GM12878 (cell line): ENCODE measurements around the gene ARHGAP6. TPM values are rescaled to one million over a fixed set of nuclear protein-coding genes. Genes with fewer than 3 reads are reported as not detected.

Source experiments
- ATF2 ChIP-seq: IDR thresholded peaks from 2 replicates; pipeline ENCODE4 v1.6.1; 2012; ENCODE audit warnings: low read length, inconsistent platforms
- BHLHE40 ChIP-seq, 2 experiments: fragments of 450-650 bp in 1 of 2; IDR thresholded peaks; 2 replicates each; pipeline ENCODE4 v1.6.1; 2011 to 2017; ENCODE audit warnings: low read depth in 2 of 2, borderline replicate concordance in 1 of 2, improper control_type of control experiment in 1 of 2, low read length in 1 of 2, mild to moderate bottlenecking in 1 of 2
- BRCA1 ChIP-seq: IDR thresholded peaks from 2 replicates; pipeline ENCODE4 v1.6.1; 2011; ENCODE audit warnings: low read depth, low read length, improper control_type of control experiment
- CBFB ChIP-seq: IDR thresholded peaks from 2 replicates; pipeline ENCODE4 v1.6.1; 2016; ENCODE audit warnings: antibody characterized with exemption, low read depth
- CREM ChIP-seq: IDR thresholded peaks from 2 replicates; pipeline ENCODE4 v1.6.1; 2014; ENCODE audit warnings: antibody characterized with exemption, low read depth
- CTCF ChIP-seq, 3 experiments: IDR thresholded peaks in 2 of 3; conservative IDR thresholded peaks in 1 of 3; 2 replicates each; pipeline ENCODE4 v1.5.1; 2011; ENCODE audit warnings: low read depth in 3 of 3, low read length in 3 of 3, mild to moderate bottlenecking in 3 of 3, control low read depth in 2 of 3, moderate library complexity in 2 of 3, inconsistent platforms in 1 of 3, mixed read lengths in 1 of 3; ENCODE audit not compliant: control insufficient read depth in 2 of 3, insufficient read depth in 1 of 3; ENCODE audit errors: extremely low read depth in 1 of 3
- EP300 ChIP-seq, 2 experiments: fragments of 150-350 bp in 1 of 2; IDR thresholded peaks; 2 replicates each; pipeline ENCODE4 v1.6.1; 2011 to 2012; ENCODE audit warnings: low read depth in 2 of 2, low read length in 2 of 2, borderline replicate concordance in 1 of 2, improper control_type of control experiment in 1 of 2, inconsistent platforms in 1 of 2; ENCODE audit not compliant: control insufficient read depth in 1 of 2
- GATAD2B ChIP-seq: fragments of 450-650 bp; conservative IDR thresholded peaks from 2 replicates; pipeline ENCODE4 v1.6.1; 2017; ENCODE audit warnings: low read depth, mild to moderate bottlenecking, moderate library complexity
- HDGF ChIP-seq: fragments of 450-650 bp; IDR thresholded peaks from 2 replicates; pipeline ENCODE4 v1.6.1; 2016; ENCODE audit warnings: antibody characterized with exemption
- IKZF1 ChIP-seq: fragments of 450-650 bp; conservative IDR thresholded peaks from 2 replicates; pipeline ENCODE4 v1.6.1; 2017; ENCODE audit warnings: antibody characterized with exemption, mild to moderate bottlenecking
- JUND ChIP-seq: IDR thresholded peaks from 2 replicates; pipeline ENCODE4 v1.6.1; 2012; ENCODE audit warnings: low read depth, mild to moderate bottlenecking, low read length, improper control_type of control experiment, moderate library complexity
- KDM1A ChIP-seq: fragments of 200-600 bp; sonication (generic); IDR thresholded peaks from 2 replicates; pipeline ENCODE4 v1.6.1; 2016; ENCODE audit warnings: borderline replicate concordance
- MEF2B ChIP-seq: fragments of 450-650 bp; IDR thresholded peaks from 2 replicates; pipeline ENCODE4 v1.6.1; 2018; ENCODE audit warnings: mild to moderate bottlenecking, moderate library complexity; ENCODE audit not compliant: partially characterized antibody, poor library complexity, severe bottlenecking
- NFXL1 ChIP-seq: fragments of 450-650 bp; IDR thresholded peaks from 2 replicates; pipeline ENCODE4 v1.6.1; 2017; ENCODE audit warnings: antibody characterized with exemption, mild to moderate bottlenecking, borderline replicate concordance
- NFYB ChIP-seq: IDR thresholded peaks from 2 replicates; pipeline ENCODE4 v1.6.1; 2011; ENCODE audit warnings: low read depth, mild to moderate bottlenecking, low read length, improper control_type of control experiment, moderate library complexity; ENCODE audit not compliant: insufficient read depth
- PAX5 ChIP-seq: IDR thresholded peaks from 2 replicates; pipeline ENCODE4 v1.6.1; 2011; ENCODE audit warnings: low read depth, low read length, borderline replicate concordance
- PAX8 ChIP-seq: fragments of 450-650 bp; IDR thresholded peaks from 2 replicates; pipeline ENCODE4 v1.6.1; 2017; ENCODE audit warnings: mild to moderate bottlenecking, moderate library complexity
- RAD21 ChIP-seq: IDR thresholded peaks from 2 replicates; pipeline ENCODE4 v1.6.1; 2011; ENCODE audit warnings: mild to moderate bottlenecking, low read depth, low read length, moderate library complexity; ENCODE audit not compliant: insufficient read depth
- RELB ChIP-seq: fragments of 450-650 bp; IDR thresholded peaks from 2 replicates; pipeline ENCODE4 v1.6.1; 2017; ENCODE audit warnings: low read depth, mild to moderate bottlenecking, moderate library complexity
- SMARCA5 ChIP-seq: fragments of 450-650 bp; IDR thresholded peaks from 2 replicates; pipeline ENCODE4 v1.6.1; 2017; ENCODE audit warnings: mild to moderate bottlenecking
- TCF12 ChIP-seq: IDR thresholded peaks from 2 replicates; pipeline ENCODE4 v1.6.1; 2011; ENCODE audit warnings: low read depth, mild to moderate bottlenecking, low read length
- TCF3 ChIP-seq: IDR thresholded peaks from 2 replicates; pipeline ENCODE4 v1.6.1; 2012; ENCODE audit warnings: low read depth, mild to moderate bottlenecking, low read length, borderline replicate concordance; ENCODE audit not compliant: insufficient read depth
- ZNF217 ChIP-seq: fragments of 450-650 bp; IDR thresholded peaks from 2 replicates; pipeline ENCODE4 v1.6.1; 2017; ENCODE audit warnings: antibody characterized with exemption, mild to moderate bottlenecking
- ZSCAN29 ChIP-seq: fragments of 450-650 bp; IDR thresholded peaks from 2 replicates; pipeline ENCODE4 v1.6.1; 2017; ENCODE audit warnings: mild to moderate bottlenecking, moderate library complexity
- polyA plus RNA-seq, 11 experiments: library from polyadenylated mRNA; depleted of rRNA in 4 of 11; unstranded in 6 of 11; stranded (reverse) in 5 of 11; fragments of >200 nt; fragmentation: Nextera tagmentation in 4 of 11; fragmentation: Illumina TruSeq in 1 of 11; extraction: Ambion mirVana in 4 of 11; extraction: Trizol in 1 of 11; gene quantifications; 1 replicate in 1 of 11; 2 replicates in 10 of 11; pipeline versions ENCODE4 v1.2.1 to v1.2.3, GENCODE V29; 2011 to 2016; ENCODE audit warnings: inconsistent platforms in 2 of 11, missing spikeins in 2 of 11, low read depth in 1 of 11
- total RNA-seq, 4 experiments: library from RNA; depleted of rRNA in 3 of 4; stranded (reverse); fragments of >200 nt in 3 of 4; fragmentation: Illumina TruSeq in 1 of 4; extraction: Trizol in 1 of 4; gene quantifications; 2 replicates each; pipeline versions ENCODE4 v1.2.1 to v1.2.3, GENCODE V29; 2013 to 2021

ARHGAP6 gene
- total and polyA plus RNA-seq, 10 of the 15 experiments (the other 5 are each of a cell fraction or from before 2014, with no cell fraction given) = 0.20 to 1.8 (median 0.76) TPM

- TF ChIP-seq CTCF (IDR thresholded peaks at IDR 0.05 in 2 of 3, conservative IDR thresholded peaks at IDR 0.05 in 1 of 3; ENCODE audit: control insufficient read depth in 2 of 3, extremely low read depth in 1 of 3, insufficient read depth in 1 of 3, low read depth in 3 of 3, low read length in 3 of 3) (peak; percentile 9 to 49 (median 25); a peak in 4 of 6 replicates), TCF3 (peak; percentile 96), MEF2B (peak; percentile 54), EP300 (IDR thresholded peaks at IDR 0.05; ENCODE audit: borderline replicate concordance in 1 of 2, control insufficient read depth in 1 of 2, low read depth in 2 of 2, low read length in 2 of 2) (peak in 1 of 2 experiments; percentile 48; a peak in 1 of 4 replicates), HDGF (peak; percentile 67; the same call in 1 of the 2 replicates), CREM (0 out of 2 replicates have a peak, but pooled peaks have one; percentile 12), BHLHE40 (IDR thresholded peaks at IDR 0.05; ENCODE audit: borderline replicate concordance in 1 of 2, low read depth in 2 of 2, low read length in 1 of 2) (0 out of 4 replicates have a peak, but pooled peaks of 1 of the 2 experiments have one; percentile 32), BRCA1 (no peak), NFYB (no peak), PAX5 (peak; percentile 55; the same call in 1 of the 2 replicates), NFXL1 (no peak), JUND (0 out of 2 replicates have a peak, but pooled peaks have one; percentile 33), ZSCAN29 (no peak), IKZF1 (peak; percentile 66), ATF2 (no peak; the same call in 1 of the 2 replicates), ZNF217 (no peak), TCF12 (peak; percentile 98), PAX8 (no peak), CBFB (no peak), RELB (peak; percentile 69), GATAD2B (0 out of 2 replicates have a peak, but pooled peaks have one; percentile 34), KDM1A (no peak), RAD21 (peak; percentile 45), SMARCA5 (peak; percentile 16; the same call in 1 of the 2 replicates)
Observed at GRCh38 chrX:11540532-11541377, 125.0 kb downstream of the ARHGAP6 start (continued).
